GM18907 (cell line): ENCODE data around the gene CEP78.

Experiments used
- ATAC-seq: cut with Tn5 transposase; IDR thresholded peaks from one replicate; pipeline ENCODE4 v1.9.1; 2021; ENCODE audit warnings: mild to moderate bottlenecking, moderate library complexity; ENCODE audit not compliant: unreplicated experiment

Gene CEP78

GRCh38 chr9:78303377-78304062 is 67.6 kb downstream of the CEP78 start:
- ATAC-seq, result no peak

- no peak for ATAC-seq
These were observed 68.5 kb downstream of the CEP78 start for GRCh38 chr9:78304357-78304756.

GRCh38 chr9:78306222-78307076 is 70.6 kb downstream of the CEP78 start:
- no peak for ATAC-seq

- ATAC-seq, result no peak
These were observed 71.5 kb downstream of the CEP78 start for GRCh38 chr9:78307360-78307759.

- no peak for ATAC-seq
These were observed 73.2 kb downstream of the CEP78 start for GRCh38 chr9:78309066-78309465.

GRCh38 chr9:78311075-78311474 is 75.2 kb downstream of the CEP78 start:
- ATAC-seq, result no peak

- ATAC-seq, result no peak
These were observed 76.1 kb downstream of the CEP78 start for GRCh38 chr9:78311886-78312524.

GRCh38 chr9:78314550-78314949 is 78.7 kb downstream of the CEP78 start:
- ATAC-seq, result no peak

- no peak for ATAC-seq
These were observed 79.3 kb downstream of the CEP78 start for GRCh38 chr9:78314953-78315870.

GRCh38 chr9:78316166-78316892 is 80.5 kb downstream of the CEP78 start:
- ATAC-seq, result no peak

- ATAC-seq, result no peak
These were observed 83.5 kb downstream of the CEP78 start for GRCh38 chr9:78319197-78320029.

- ATAC-seq, result no peak
These were observed 84.3 kb downstream of the CEP78 start for GRCh38 chr9:78320030-78320693.

GRCh38 chr9:78320875-78321496 is 85.1 kb downstream of the CEP78 start:
- ATAC-seq, result no peak

- ATAC-seq, result no peak
These were observed 85.6 kb downstream of the CEP78 start for GRCh38 chr9:78321505-78321904.

- no peak for ATAC-seq
These were observed 88.3 kb downstream of the CEP78 start for GRCh38 chr9:78324068-78324650.

- ATAC-seq, result no peak
These were observed 88.8 kb downstream of the CEP78 start for GRCh38 chr9:78324682-78325081.

- ATAC-seq, result no peak
These were observed 89.5 kb downstream of the CEP78 start for GRCh38 chr9:78325343-78325742.

GRCh38 chr9:78325846-78326360 is 90.0 kb downstream of the CEP78 start:
- ATAC-seq, result no peak
